C4-2B (cell line): ENCODE results near the gene SWAP70.

Source experiments
- ZFX ChIP-seq: fragments of 450-650 bp; IDR thresholded peaks from 2 replicates; pipeline ENCODE4 v1.6.1; 2017
- TF ChIP-seq, protein P1 (sequence below): fragments of 450-650 bp; conservative IDR thresholded peaks from 2 replicates; pipeline ENCODE4 v1.5.1; 2017; ENCODE audit warnings: mild to moderate bottlenecking

DNA sequence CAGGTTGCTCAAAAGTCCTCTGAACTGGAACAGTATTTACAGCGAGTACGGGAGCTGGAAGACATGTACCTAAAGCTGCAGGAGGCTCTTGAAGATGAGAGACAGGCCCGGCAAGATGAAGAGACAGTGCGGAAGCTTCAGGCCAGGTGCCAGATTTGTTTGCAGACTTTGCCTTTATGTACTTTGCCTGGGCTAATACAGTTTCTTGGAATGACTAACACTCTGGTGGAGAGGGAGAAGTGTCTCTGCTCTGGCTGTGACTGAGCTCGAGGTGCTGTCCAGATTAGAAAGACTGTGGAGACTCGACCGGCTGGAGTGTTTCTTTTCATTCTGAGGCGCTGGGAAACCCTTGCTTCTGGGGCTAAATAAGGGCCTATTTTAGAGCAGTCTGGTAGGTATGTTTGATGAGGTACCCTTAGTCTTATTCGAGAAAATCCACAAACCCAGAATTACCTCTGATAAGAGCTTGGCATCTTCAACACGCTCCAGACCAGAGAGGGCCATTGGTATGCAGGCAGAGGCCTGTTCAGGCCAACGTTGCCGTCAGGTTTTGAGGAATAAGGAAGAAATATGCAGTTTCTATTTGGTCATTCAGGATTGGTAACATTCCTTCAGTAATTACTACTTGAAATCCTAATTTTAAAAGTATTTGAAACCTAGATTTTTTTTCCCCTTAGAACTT is 76.5 kb downstream of the SWAP70 start:
- TF ChIP-seq, protein P1, sequence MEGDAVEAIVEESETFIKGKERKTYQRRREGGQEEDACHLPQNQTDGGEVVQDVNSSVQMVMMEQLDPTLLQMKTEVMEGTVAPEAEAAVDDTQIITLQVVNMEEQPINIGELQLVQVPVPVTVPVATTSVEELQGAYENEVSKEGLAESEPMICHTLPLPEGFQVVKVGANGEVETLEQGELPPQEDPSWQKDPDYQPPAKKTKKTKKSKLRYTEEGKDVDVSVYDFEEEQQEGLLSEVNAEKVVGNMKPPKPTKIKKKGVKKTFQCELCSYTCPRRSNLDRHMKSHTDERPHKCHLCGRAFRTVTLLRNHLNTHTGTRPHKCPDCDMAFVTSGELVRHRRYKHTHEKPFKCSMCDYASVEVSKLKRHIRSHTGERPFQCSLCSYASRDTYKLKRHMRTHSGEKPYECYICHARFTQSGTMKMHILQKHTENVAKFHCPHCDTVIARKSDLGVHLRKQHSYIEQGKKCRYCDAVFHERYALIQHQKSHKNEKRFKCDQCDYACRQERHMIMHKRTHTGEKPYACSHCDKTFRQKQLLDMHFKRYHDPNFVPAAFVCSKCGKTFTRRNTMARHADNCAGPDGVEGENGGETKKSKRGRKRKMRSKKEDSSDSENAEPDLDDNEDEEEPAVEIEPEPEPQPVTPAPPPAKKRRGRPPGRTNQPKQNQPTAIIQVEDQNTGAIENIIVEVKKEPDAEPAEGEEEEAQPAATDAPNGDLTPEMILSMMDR = no peak
- TF ChIP-seq ZFX = no peak
